ENCODE measurements around the gene SLC22A4.

SLC22A4 gene

DNA sequence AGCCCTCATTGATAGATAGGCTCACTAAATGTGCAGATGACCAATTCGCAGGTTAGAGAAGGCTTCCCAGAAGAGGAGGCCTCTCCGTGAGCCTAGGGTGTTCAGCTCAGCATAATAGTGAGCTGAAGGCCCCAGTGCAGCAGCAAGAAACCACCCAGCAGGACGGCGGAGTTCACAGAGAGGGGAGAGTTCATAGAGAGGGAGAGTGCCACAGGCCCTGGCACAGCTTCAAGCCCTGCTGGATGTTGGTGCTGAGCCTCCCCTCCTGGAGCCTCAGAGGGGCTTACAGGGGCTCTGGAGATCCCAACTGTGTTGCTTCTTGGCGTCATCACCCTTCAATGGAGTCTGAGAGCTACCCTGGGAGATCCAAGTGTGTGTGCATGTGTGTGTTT, 77.4 kb downstream of the SLC22A4 start:
- no peak for DNase-seq (ENCODE audit: low read depth in 2 of 2, low spot score in 1 of 2)

DNA sequence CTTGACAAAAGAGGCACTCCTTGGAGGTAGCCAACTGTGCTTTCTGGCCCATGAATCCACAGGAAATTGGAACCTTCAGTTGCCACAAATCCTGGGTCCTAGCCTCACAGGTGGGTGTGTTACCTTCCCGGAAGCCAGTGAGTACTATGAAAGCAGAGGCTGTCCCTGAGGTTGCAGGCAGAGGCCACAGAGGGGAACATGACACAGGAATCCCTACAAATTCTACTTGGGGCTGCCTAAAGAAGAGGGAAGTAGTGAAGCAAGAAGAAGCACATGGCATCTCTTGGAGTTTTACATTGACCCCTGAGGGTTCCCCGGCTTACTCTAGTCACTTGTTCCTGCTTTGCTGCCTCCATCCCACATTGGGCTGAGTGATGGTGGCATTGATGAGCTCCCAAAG, 77.9 kb downstream of the SLC22A4 start:
- no peak for DNase-seq (ENCODE audit: low read depth in 2 of 2, low spot score in 1 of 2)

- DNase-seq (ENCODE audit: low read depth in 2 of 2, low spot score in 1 of 2): no peak
Observed at GRCh38 chr5:132372542-132372941, 78.3 kb downstream of the SLC22A4 start.

DNA sequence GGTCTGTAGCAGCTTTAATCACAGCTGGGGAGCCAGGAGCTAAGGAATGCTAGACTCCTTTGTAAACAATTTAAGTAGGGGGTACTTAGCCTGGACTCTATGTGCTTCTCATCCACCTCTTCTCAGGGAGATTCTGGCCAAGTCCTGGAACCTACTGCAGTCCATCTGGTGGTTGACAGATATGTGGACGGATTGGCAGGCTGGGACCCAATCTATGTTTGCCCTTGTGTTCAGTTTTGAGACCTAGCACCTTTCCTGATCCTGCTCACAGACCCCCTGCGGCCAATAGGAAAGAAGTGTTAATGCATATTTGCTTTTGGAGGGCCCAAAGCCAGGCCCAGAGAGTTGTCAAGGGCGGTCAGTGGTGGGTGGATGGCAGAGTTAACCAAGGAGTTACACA, 81.8 kb downstream of the SLC22A4 start:
- no peak for DNase-seq (ENCODE audit: low read depth in 2 of 2, low spot score in 1 of 2)

DNA sequence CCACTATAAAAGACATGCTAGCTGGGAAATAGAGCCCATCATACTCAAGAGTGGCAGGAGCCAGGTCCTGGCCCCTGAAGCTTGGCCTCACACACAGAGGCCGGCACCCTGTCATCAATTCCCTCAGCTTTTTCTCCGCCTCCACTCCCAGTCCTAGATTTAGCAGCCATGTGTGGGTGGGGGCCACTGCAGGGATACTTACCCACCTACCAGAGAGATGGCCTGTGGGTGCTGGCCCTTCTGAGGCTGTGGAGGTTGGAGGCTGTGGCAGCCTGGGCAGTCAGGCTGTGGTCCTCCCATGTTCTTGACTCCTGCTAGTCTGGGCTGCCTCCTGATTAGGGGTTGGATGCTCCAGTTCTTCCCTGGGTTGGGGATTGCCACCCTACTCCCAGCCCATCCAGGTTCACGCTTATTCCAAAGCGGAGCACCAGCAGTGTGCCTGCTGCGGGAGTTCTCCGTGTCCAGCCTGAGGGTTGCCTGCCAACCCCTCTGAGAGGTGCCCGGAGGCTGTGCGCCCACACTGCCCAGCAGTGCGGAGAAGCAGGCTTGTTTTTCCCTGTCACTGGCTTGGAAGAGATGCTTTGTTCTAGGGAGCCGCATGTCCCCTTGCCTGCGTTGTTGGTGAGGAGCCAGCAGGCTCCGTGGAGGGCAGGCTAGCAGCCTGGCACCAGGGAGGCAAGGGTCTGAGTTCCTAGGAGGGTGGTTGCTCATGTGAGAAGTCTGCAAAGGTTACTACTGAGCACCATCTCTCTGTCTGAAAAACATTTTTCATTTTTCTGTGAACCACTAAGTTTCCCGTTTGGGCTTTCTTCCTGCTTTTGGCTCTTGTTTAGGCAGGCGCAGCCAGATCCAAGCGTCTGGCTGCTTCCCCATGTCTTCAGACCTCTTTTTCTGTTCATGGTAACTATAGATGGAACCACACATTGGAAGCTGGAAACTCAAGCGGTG, 82.8 kb downstream of the SLC22A4 start:
- DNase-seq (ENCODE audit: low read depth in 2 of 2, low spot score in 1 of 2): no peak

GRCh38 chr5:132377738-132378137, 83.5 kb downstream of the SLC22A4 start:
- DNase-seq (ENCODE audit: low read depth in 2 of 2, low spot score in 1 of 2): no peak

GRCh38 chr5:132378580-132378979, 84.4 kb downstream of the SLC22A4 start:
- no peak for DNase-seq (ENCODE audit: low read depth in 2 of 2, low spot score in 1 of 2)

GRCh38 chr5:132380047-132380446, 85.9 kb downstream of the SLC22A4 start:
- DNase-seq (ENCODE audit: low read depth in 2 of 2, low spot score in 1 of 2): no peak

- no peak for DNase-seq (ENCODE audit: low read depth in 2 of 2, low spot score in 1 of 2)
Observed at GRCh38 chr5:132380741-132381140, 86.5 kb downstream of the SLC22A4 start.

GRCh38 chr5:132381614-132382013, 87.4 kb downstream of the SLC22A4 start:
- DNase-seq (ENCODE audit: low read depth in 2 of 2, low spot score in 1 of 2): no peak

DNA sequence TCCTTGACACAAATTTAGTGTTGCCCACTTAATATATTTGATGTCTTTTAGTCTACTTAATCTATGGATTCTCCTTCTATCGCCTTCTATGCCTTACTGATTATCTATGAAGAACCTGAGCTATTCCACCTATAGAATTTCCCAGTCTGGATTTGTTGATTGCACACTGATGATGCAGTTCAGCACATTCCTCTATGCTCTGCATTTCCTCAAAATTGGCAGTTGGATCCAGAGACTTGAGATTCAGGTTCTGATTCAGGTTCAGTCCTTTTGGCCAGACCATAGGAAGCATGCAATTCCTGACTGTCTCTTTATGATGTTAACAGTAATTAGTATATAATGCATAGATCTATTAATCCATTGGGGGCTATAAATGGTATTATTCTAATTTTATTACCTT, 89.1 kb downstream of the SLC22A4 start:
- DNase-seq (ENCODE audit: low read depth in 2 of 2, low spot score in 1 of 2): no peak

- DNase-seq (ENCODE audit: low read depth in 2 of 2, low spot score in 1 of 2): no peak
Observed at GRCh38 chr5:132383984-132384383, 89.8 kb downstream of the SLC22A4 start.

GRCh38 chr5:132384506-132385050, 90.4 kb downstream of the SLC22A4 start:
- DNase-seq (ENCODE audit: low read depth in 2 of 2, low spot score in 1 of 2): no peak

DNA sequence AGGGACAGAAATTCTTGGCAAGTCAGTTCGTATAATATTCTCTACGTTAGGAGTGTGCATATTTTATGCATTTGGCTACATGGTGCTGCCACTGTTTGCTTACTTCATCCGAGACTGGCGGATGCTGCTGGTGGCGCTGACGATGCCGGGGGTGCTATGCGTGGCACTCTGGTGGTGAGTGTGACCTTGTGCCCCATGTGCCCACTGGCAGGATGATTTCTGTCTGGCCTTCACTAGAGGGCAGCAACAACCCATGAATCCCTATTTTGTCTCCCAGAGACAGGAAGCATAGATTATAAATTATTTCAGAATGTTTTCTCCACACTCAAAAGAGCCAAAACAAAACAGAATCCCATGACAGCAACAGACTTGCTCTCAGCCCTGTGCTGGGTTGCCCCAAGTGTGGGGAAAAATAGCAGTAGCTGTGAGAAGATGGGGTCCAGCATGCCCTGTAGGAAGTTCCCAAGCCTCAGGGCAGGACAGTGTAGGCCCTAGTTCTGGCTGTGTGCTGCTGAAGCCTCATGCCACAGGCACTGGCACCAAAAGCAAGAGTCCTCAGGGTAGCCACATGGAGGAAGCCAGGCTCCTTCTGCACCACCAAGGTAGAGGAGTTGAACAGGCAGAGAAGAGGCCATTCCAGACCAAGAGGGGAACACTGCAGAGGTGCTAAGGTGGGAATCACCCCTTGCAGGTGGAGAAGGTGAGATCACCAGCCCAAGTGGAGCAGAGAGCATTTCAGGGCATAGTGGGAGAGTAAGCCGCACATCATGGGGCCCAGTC, 91.3 kb downstream of the SLC22A4 start:
- peak in 1 of 2 donors; percentile 40 for DNase-seq (ENCODE audit: low read depth in 2 of 2, low spot score in 1 of 2)

- peak; percentile 40 to 52 for DNase-seq (ENCODE audit: low read depth in 2 of 2, low spot score in 1 of 2)
Observed at GRCh38 chr5:132386644-132387286, 92.6 kb downstream of the SLC22A4 start.

DNA sequence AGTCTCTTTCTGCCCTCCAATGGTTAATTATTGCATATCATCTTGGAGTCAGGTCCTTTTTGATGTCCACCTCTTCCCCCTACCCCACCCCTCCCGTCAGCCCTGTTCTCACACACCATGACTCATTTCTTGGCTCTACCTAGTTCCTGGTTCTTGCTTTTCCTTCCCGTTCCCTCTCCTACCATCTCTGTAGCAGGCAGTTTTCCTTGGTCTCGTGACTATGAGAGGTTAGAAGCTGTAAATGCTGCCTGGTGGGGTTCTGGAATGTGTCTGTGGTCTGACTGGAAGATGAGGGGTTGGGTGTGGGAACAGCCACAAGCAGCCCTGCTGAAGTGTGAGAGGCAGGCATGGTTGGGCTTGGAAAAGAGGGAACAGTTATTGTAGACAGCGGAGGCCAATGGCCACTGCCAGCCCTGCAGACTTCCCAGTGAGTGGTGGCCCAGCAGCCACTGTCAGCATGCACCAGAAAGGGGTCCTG, 93.5 kb downstream of the SLC22A4 start:
- DNase-seq (ENCODE audit: low read depth in 2 of 2, low spot score in 1 of 2): no peak

DNA sequence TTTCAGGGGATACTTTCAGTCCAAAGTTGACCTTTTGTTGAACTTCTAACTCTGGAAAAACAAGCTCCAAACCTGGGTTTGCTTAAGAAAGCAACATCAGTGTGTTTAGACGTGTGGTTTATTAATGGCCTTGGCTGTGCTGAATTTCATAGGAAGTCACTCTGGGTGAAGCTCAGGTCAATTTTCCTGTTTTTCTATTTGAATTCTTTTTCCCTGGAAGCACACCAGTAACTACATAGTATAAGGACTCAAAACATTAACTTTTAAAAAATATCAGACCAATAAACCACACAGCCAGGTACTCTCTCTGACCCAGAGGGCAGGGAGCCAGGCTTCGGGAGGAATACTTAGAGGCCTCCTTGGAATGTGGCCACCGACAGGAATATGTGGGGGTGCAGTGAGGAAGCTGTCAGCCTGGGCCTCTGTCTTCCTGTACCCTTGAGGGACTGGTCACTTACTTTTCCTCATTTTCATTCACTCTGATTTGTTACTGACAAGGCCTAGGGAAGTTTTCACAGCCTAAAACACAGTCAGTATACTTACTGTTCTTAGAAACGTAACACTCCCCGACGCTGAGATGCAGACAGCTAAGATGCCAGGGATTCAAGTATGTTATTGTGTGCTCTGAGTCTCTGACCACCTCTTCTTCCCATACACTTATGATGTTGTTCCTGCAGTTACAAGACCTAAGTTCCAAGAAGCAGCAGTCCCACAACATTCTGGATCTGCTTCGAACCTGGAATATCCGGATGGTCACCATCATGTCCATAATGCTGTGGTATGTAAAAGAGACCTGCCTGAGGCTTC, 94.3 kb downstream of the SLC22A4 start:
- no peak for DNase-seq (ENCODE audit: low read depth in 2 of 2, low spot score in 1 of 2)

DNA sequence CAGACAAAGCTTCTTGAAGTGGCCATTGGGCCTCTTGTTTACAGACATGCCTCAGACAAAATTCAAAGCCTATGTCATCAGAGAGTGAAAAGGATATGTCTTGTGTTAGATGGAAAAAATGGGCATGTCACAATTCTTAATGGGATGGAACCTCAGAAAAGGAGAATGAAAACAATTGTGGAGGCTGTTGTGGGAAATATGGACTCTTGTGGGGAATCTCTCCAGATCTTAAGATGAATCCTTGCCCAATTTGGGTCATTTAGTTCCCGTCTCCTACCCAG, 94.8 kb downstream of the SLC22A4 start:
- DNase-seq (ENCODE audit: low read depth in 2 of 2, low spot score in 1 of 2): no peak

GRCh38 chr5:132389585-132390286, 95.5 kb downstream of the SLC22A4 start:
- DNase-seq (ENCODE audit: low read depth in 2 of 2, low spot score in 1 of 2): no peak

DNA sequence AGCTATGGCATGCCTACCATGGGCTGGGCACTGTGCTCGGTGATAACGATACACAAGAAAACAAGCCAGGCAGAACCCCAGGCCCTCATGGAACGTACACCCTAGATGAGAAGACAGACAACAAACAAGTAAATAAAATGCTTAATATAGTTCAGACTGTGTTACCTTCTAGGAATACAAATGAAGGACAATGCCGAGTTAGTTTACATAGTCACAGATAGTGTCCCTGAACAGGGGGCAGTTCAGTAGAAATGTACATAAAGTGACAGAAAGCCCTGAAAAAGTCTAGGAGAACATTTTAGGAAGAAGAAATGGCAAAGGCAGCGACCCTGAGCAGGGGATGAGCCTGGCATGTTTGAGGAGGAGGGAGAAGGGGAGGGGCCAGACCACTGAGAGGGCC, 97.1 kb downstream of the SLC22A4 start:
- no peak for DNase-seq (ENCODE audit: low read depth in 2 of 2, low spot score in 1 of 2)

Data from stimulated activated CD8-positive, alpha-beta memory T cell treated with anti-CD3 and anti-CD28 coated beads, Interleukin-4, amount 100 ng/mL, for 1 hour (primary cell).